BLaER1 (cell line): ENCODE data around the gene IGF1R.

ENCODE experiments used
- H3K27ac ChIP-seq: shearing (Covaris generic); formaldehyde crosslinking; 2 replicates; pipeline ENCODE4 v1.8.1; 2022
- H3K27me3 ChIP-seq: shearing (Covaris generic); formaldehyde crosslinking; 2 replicates; pipeline ENCODE4 v1.8.1; 2022
- H3K36me3 ChIP-seq: shearing (Covaris generic); formaldehyde crosslinking; 2 replicates; pipeline ENCODE4 v1.8.1; 2022
- H3K4me1 ChIP-seq: shearing (Covaris generic); formaldehyde crosslinking; 2 replicates; pipeline ENCODE4 v1.8.1; 2022
- H3K4me2 ChIP-seq: shearing (Covaris generic); formaldehyde crosslinking; 2 replicates; pipeline ENCODE4 v1.8.1; 2022
- H3K4me3 ChIP-seq: shearing (Covaris generic); formaldehyde crosslinking; 2 replicates; pipeline ENCODE4 v1.8.1; 2022
- H3K9ac ChIP-seq: shearing (Covaris generic); formaldehyde crosslinking; 2 replicates; pipeline ENCODE4 v1.8.1; 2022
- H3K9me3 ChIP-seq: shearing (Covaris generic); formaldehyde crosslinking; 2 replicates; pipeline ENCODE4 v1.8.1; 2022
- H4K20me1 ChIP-seq: shearing (Covaris generic); formaldehyde crosslinking; 2 replicates; pipeline ENCODE4 v1.8.1; 2022
- Cebpa-rat ChIP-seq: shearing (Covaris generic); IDR thresholded peaks from 2 replicates; pipeline ENCODE4 v1.8.1; 2022

Gene IGF1R

GRCh38 chr15:98853617-98854420, 205.5 kb downstream of the IGF1R start:
- Histone ChIP-seq H3K9me3 (no peaks in the 10 kb centered on the region), H3K4me3 (no peak overlapping the region), H3K27me3 (no peaks in the 10 kb centered on the region), H3K4me1 (peaks cover 92% of the 10 kb centered on the region), H3K9ac (no peak overlapping the region; the same call in 1 of the 2 replicates), H3K4me2 (peak overlapping the region; percentile 91), H3K27ac (0 out of 2 replicates have a peak overlapping the region, but pooled peaks have one; percentile 23), H3K36me3 (no peaks in the 10 kb centered on the region), H4K20me1 (peaks cover 100% of the 10 kb centered on the region)
- TF ChIP-seq Cebpa-rat, result no peak

- no peak for TF ChIP-seq Cebpa-rat
Observed at GRCh38 chr15:98854496-98854895, 206.2 kb downstream of the IGF1R start.

GRCh38 chr15:98855067-98855814, 206.9 kb downstream of the IGF1R start:
- Histone ChIP-seq H3K9ac (peak overlapping the region; percentile 8; the same call in 1 of the 2 replicates), H3K27me3 (no peaks in the 10 kb centered on the region), H3K9me3 (no peaks in the 10 kb centered on the region), H3K4me3 (no peak overlapping the region), H3K4me1 (peaks cover 94% of the 10 kb centered on the region), H3K4me2 (peak overlapping the region; percentile 55), H3K27ac (no peak overlapping the region), H4K20me1 (peaks cover 100% of the 10 kb centered on the region), H3K36me3 (no peaks in the 10 kb centered on the region)
- TF ChIP-seq Cebpa-rat, result no peak

More at GRCh38 chr15:98854496-98854895, 206.2 kb downstream of the IGF1R start:
- H4K20me1 ChIP-seq, result peaks cover 100% of the 10 kb centered on the region
- no peaks in the 10 kb centered on the region for H3K27me3 ChIP-seq
- H3K4me1 ChIP-seq, result peaks cover 94% of the 10 kb centered on the region
- H3K4me3 ChIP-seq, result no peak overlapping the region
- no peak overlapping the region for H3K9ac ChIP-seq
- H3K9me3 ChIP-seq, result no peaks in the 10 kb centered on the region
- H3K4me2 ChIP-seq, result peak overlapping the region; percentile 55; the same call in 1 of the 2 replicates
- 0 out of 2 replicates have a peak overlapping the region, but pooled peaks have one; percentile 23 for H3K27ac ChIP-seq
- no peaks in the 10 kb centered on the region for H3K36me3 ChIP-seq

- TF ChIP-seq Cebpa-rat, result no peak
- Histone ChIP-seq H3K27me3 (no peaks in the 10 kb centered on the region), H3K9me3 (no peaks in the 10 kb centered on the region), H3K4me1 (peaks cover 91% of the 10 kb centered on the region), H3K36me3 (no peaks in the 10 kb centered on the region), H3K27ac (no peak overlapping the region), H3K4me3 (no peak overlapping the region), H4K20me1 (peaks cover 99% of the 10 kb centered on the region), H3K9ac (peak overlapping the region; percentile 8), H3K4me2 (peak overlapping the region; percentile 55)
Observed at GRCh38 chr15:98855815-98856531, 207.6 kb downstream of the IGF1R start.

- peaks cover 90% of the 10 kb centered on the region for H3K4me1 ChIP-seq
- H3K27ac ChIP-seq, result no peak overlapping the region
Observed at GRCh38 chr15:98856532-98856907, 208.2 kb downstream of the IGF1R start.

GRCh38 chr15:98858610-98859023, 210.3 kb downstream of the IGF1R start:
- Histone ChIP-seq H4K20me1 (peaks cover 99% of the 10 kb centered on the region), H3K4me2 (peak overlapping the region; percentile 69), H3K36me3 (no peaks in the 10 kb centered on the region), H3K4me3 (no peak overlapping the region), H3K4me1 (peaks cover 93% of the 10 kb centered on the region), H3K27ac (peak overlapping the region; percentile 47; the same call in 1 of the 2 replicates), H3K9me3 (no peaks in the 10 kb centered on the region), H3K27me3 (no peaks in the 10 kb centered on the region), H3K9ac (peak overlapping the region; percentile 53; the same call in 1 of the 2 replicates)
- no peak for TF ChIP-seq Cebpa-rat

More at GRCh38 chr15:98856532-98856907, 208.2 kb downstream of the IGF1R start:
- Histone ChIP-seq H4K20me1 (peaks cover 99% of the 10 kb centered on the region), H3K9me3 (no peaks in the 10 kb centered on the region), H3K36me3 (no peaks in the 10 kb centered on the region), H3K9ac (no peak overlapping the region), H3K4me2 (peak overlapping the region; percentile 55), H3K27me3 (no peaks in the 10 kb centered on the region), H3K4me3 (no peak overlapping the region)
- TF ChIP-seq Cebpa-rat, result no peak

- Histone ChIP-seq H3K9ac (peak overlapping the region; percentile 53; the same call in 1 of the 2 replicates), H3K9me3 (no peaks in the 10 kb centered on the region), H3K4me3 (no peak overlapping the region), H4K20me1 (peaks cover 99% of the 10 kb centered on the region), H3K4me1 (peaks cover 88% of the 10 kb centered on the region), H3K36me3 (no peaks in the 10 kb centered on the region), H3K4me2 (peak overlapping the region; percentile 69), H3K27me3 (no peaks in the 10 kb centered on the region), H3K27ac (no peak overlapping the region)
- TF ChIP-seq Cebpa-rat, result no peak
Observed at GRCh38 chr15:98859149-98859548, 210.8 kb downstream of the IGF1R start.

- no peak for TF ChIP-seq Cebpa-rat
- peaks cover 99% of the 10 kb centered on the region for H4K20me1 ChIP-seq
- H3K9ac ChIP-seq, result no peak overlapping the region
- H3K4me2 ChIP-seq, result no peak overlapping the region
- H3K36me3 ChIP-seq, result no peaks in the 10 kb centered on the region
- no peak overlapping the region for H3K4me3 ChIP-seq
- peaks cover 80% of the 10 kb centered on the region for H3K4me1 ChIP-seq
- no peaks in the 10 kb centered on the region for H3K9me3 ChIP-seq
- H3K27ac ChIP-seq, result no peak overlapping the region
- H3K27me3 ChIP-seq, result no peaks in the 10 kb centered on the region
Observed at GRCh38 chr15:98860281-98861041, 212.1 kb downstream of the IGF1R start.

- Histone ChIP-seq H3K4me3 (no peak overlapping the region), H3K9me3 (no peaks in the 10 kb centered on the region), H3K4me1 (peaks cover 73% of the 10 kb centered on the region), H3K27ac (no peak overlapping the region), H4K20me1 (peaks cover 99% of the 10 kb centered on the region), H3K36me3 (no peaks in the 10 kb centered on the region), H3K9ac (no peak overlapping the region), H3K27me3 (no peaks in the 10 kb centered on the region), H3K4me2 (no peak overlapping the region)
- TF ChIP-seq Cebpa-rat, result no peak
Observed at GRCh38 chr15:98861188-98861587, 212.8 kb downstream of the IGF1R start.
